Measurements from ENCODE around the gene GRSF1. TPM values are rescaled to one million over a fixed set of nuclear protein-coding genes. Genes with fewer than 3 reads are reported as not detected.
A peak's percentile ranks its signal among the peaks of the same experiment; 100 is the strongest.
"Not testable (repeated sequence)": the region's sequence is repeated elsewhere in the genome, so short reads cannot be mapped to it uniquely, and the experiment has no call there.

GRSF1 gene
- total RNA-seq, 2 donors from 2014 or later = 56.7 to 71.9 TPM

- Mint-ChIP-seq H3K36me3 (peaks cover 18% of the 10 kb centered on the region), H3K4me3 (no peak overlapping the region), H3K27ac (peak overlapping the region in 1 of 2 donors; percentile 22), H3K4me1 (ENCODE audit: low read depth in 2 of 2) (peaks cover 10 to 12% of the 10 kb centered on the region in 2 donors), H3K27me3 (no peaks in the 10 kb centered on the region), H3K9me3 (no peaks in the 10 kb centered on the region)
- peak; percentile 44 to 64 for ATAC-seq
- DNase-seq (ENCODE audit: low spot score) = no peak
Observed at GRCh38 chr4:70818173-70818855, 21.4 kb downstream of the GRSF1 start.

- Mint-ChIP-seq H3K4me1 (ENCODE audit: low read depth in 2 of 2) (peaks cover 10 to 12% of the 10 kb centered on the region in 2 donors), H3K9me3 (no peaks in the 10 kb centered on the region), H3K4me3 (no peak overlapping the region), H3K27me3 (no peaks in the 10 kb centered on the region), H3K27ac (no peak overlapping the region), H3K36me3 (peaks cover 11% of the 10 kb centered on the region)
- ATAC-seq = no peak
- DNase-seq (ENCODE audit: low spot score) = no peak
Observed at GRCh38 chr4:70816894-70817293, 22.8 kb downstream of the GRSF1 start.

DNA sequence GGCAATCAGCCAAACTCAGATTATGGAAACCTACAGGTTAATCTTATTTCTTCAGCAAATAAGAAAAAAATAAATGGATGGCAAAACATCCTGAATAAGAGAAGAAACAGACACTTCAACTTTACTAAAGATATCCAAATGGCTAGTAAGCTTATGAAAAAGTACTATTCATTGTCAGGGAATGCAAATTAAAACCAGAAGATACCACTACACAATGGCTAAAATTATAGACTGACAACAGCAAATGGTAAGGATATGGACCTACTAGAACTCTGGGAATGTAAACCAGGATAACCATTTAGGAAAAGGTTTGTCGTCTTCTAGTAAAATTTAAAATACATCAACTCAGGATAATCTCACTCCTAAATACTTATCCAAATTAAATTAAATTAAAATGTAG is 24.3 kb downstream of the GRSF1 start:
- Mint-ChIP-seq H3K36me3 (peaks cover 9% of the 10 kb centered on the region), H3K27ac (no peak overlapping the region), H3K9me3 (no peaks in the 10 kb centered on the region), H3K27me3 (no peaks in the 10 kb centered on the region), H3K4me3 (no peak overlapping the region), H3K4me1 (ENCODE audit: low read depth in 2 of 2) (peaks cover 10 to 12% of the 10 kb centered on the region in 2 donors)
- no peak for ATAC-seq
- DNase-seq (ENCODE audit: low spot score) = no peak

- no peaks in the 10 kb centered on the region for H3K4me1 Mint-ChIP-seq (ENCODE audit: low read depth in 2 of 2)
- no peak overlapping the region for H3K4me3 Mint-ChIP-seq
- H3K9me3 Mint-ChIP-seq = no peaks in the 10 kb centered on the region
- ATAC-seq = no peak
- no peak for DNase-seq (ENCODE audit: low spot score)
- H3K27ac Mint-ChIP-seq = no peak overlapping the region
- H3K27me3 Mint-ChIP-seq = no peaks in the 10 kb centered on the region
- H3K36me3 Mint-ChIP-seq = no peaks in the 10 kb centered on the region
Observed at GRCh38 chr4:70808151-70808550, 31.5 kb downstream of the GRSF1 start.

- Mint-ChIP-seq H3K9me3 (no peaks in the 10 kb centered on the region), H3K4me1 (ENCODE audit: low read depth in 2 of 2) (peaks cover 4 to 5% of the 10 kb centered on the region in 2 donors), H3K27ac (peak overlapping the region in 1 of 2 donors; percentile 64), H3K4me3 (no peak overlapping the region), H3K36me3 (no peaks in the 10 kb centered on the region), H3K27me3 (no peaks in the 10 kb centered on the region)
- DNase-seq (ENCODE audit: low spot score) = no peak
- ATAC-seq = no peak
Observed at GRCh38 chr4:70802928-70803580, 36.6 kb downstream of the GRSF1 start.

DNA sequence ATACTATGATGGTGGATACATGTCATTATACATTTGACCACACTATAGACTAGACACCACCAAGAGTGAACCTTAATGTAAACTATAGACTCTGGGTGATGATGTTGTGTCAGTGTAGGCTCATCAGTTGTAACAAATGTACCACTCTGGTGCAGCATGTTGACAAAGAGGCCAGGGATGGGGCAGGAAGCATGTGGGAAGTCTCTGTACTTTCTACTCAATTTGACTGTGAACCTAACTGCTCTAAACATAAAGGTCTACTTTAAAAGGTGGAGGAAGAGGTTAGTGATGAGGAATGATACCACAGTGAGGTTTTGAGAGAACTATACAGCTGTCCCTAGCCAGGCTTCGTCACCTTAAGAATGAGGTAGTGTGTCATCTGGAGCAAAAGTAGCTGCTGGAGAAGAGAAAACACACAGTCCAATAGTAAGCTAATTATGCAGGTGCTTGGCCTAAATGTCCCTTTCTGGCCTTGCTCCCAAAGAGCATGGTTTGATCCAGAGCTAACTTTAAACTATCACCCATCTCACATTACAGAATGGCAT is 38.4 kb downstream of the GRSF1 start:
- ATAC-seq (peak in 1 of 2 donors; percentile 73), DNase-seq (ENCODE audit: low spot score) (no peak)
- Mint-ChIP-seq H3K9me3 (no peaks in the 10 kb centered on the region), H3K27me3 (no peaks in the 10 kb centered on the region), H3K36me3 (no peaks in the 10 kb centered on the region), H3K4me3 (no peak overlapping the region), H3K27ac (peak overlapping the region in 1 of 2 donors; percentile 40), H3K4me1 (ENCODE audit: low read depth in 2 of 2) (peaks cover 4 to 5% of the 10 kb centered on the region in 2 donors)

GRCh38 chr4:70793626-70794025 is 46.1 kb downstream of the GRSF1 start:
- no peak for DNase-seq (ENCODE audit: low spot score)
- no peaks in the 10 kb centered on the region for H3K4me1 Mint-ChIP-seq (ENCODE audit: low read depth in 2 of 2)
- no peaks in the 10 kb centered on the region for H3K9me3 Mint-ChIP-seq
- H3K27ac Mint-ChIP-seq = no peak overlapping the region
- no peak for ATAC-seq
- no peaks in the 10 kb centered on the region for H3K27me3 Mint-ChIP-seq
- H3K4me3 Mint-ChIP-seq = no peak overlapping the region
- peaks cover 5% of the 10 kb centered on the region for H3K36me3 Mint-ChIP-seq

GRCh38 chr4:70788733-70789132 is 51.0 kb downstream of the GRSF1 start:
- H3K27me3 Mint-ChIP-seq = no peaks in the 10 kb centered on the region
- no peaks in the 10 kb centered on the region for H3K9me3 Mint-ChIP-seq
- no peak for ATAC-seq
- peaks cover 4% of the 10 kb centered on the region for H3K36me3 Mint-ChIP-seq
- H3K27ac Mint-ChIP-seq = no peak overlapping the region
- DNase-seq (ENCODE audit: low spot score) = no peak
- H3K4me1 Mint-ChIP-seq (ENCODE audit: low read depth in 2 of 2) = no peaks in the 10 kb centered on the region
- H3K4me3 Mint-ChIP-seq = no peak overlapping the region

- H3K9me3 Mint-ChIP-seq = no peaks in the 10 kb centered on the region
- H3K36me3 Mint-ChIP-seq = no peaks in the 10 kb centered on the region
- H3K27me3 Mint-ChIP-seq = no peaks in the 10 kb centered on the region
- ATAC-seq = no peak
- no peaks in the 10 kb centered on the region for H3K4me1 Mint-ChIP-seq (ENCODE audit: low read depth in 2 of 2)
- no peak overlapping the region for H3K27ac Mint-ChIP-seq
- no peak overlapping the region for H3K4me3 Mint-ChIP-seq
- DNase-seq (ENCODE audit: low spot score) = no peak
Observed at GRCh38 chr4:70787496-70787895, 52.2 kb downstream of the GRSF1 start.

DNA sequence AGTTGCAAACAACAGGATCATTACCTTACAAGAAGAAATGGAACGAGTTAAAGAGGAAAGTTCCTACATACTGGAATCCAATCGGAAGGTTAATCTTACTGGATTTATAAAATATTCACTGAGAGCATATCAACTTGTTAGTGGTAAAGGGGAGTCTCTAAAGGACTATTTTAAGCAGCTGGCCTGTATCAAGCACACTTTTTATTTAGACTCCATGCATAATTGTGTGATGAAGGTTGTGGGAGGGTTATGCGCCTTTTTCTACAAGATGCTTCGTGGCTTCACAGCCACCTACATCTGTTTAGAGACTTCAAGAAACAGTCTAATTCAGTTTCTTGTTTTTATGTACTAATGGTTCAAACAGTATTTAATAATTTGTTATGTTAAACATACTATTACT is 56.6 kb downstream of the GRSF1 start:
- Mint-ChIP-seq H3K9me3 (no peaks in the 10 kb centered on the region), H3K36me3 (no peaks in the 10 kb centered on the region), H3K4me3 (no peak overlapping the region), H3K4me1 (ENCODE audit: low read depth in 2 of 2) (no peaks in the 10 kb centered on the region), H3K27ac (no peak overlapping the region), H3K27me3 (no peaks in the 10 kb centered on the region)
- no peak for ATAC-seq
- no peak for DNase-seq (ENCODE audit: low spot score)

DNA sequence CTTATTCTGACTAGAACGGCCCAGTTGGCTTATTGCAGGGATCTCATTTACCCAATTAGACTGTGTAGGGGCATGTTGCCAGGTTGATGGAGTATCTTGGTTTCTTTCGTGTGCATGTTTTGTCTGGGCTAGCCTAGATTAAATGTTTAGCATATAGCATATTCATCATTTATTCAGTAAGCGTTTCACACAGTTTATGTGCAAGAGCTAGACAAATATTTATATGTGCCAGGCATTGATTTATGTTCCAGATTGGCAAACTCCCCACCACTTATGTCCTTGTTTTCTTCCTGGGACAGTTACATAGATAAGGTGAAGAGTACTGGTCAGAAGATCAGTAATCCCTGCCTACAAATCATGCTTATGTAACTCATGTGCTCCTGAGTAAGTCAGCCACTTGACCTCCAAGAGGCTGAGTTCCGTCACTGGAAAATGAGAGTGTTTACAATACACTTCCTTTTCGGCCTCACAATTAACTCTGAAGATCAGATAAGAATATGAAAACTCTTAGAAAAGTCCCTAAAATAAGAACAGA is 60.7 kb downstream of the GRSF1 start:
- H3K36me3 Mint-ChIP-seq = no peaks in the 10 kb centered on the region
- no peaks in the 10 kb centered on the region for H3K9me3 Mint-ChIP-seq
- no peaks in the 10 kb centered on the region for H3K4me1 Mint-ChIP-seq (ENCODE audit: low read depth in 2 of 2)
- ATAC-seq (no peak), DNase-seq (ENCODE audit: low spot score) (no peak)
- no peaks in the 10 kb centered on the region for H3K27me3 Mint-ChIP-seq
- H3K27ac Mint-ChIP-seq = no peak overlapping the region
- no peak overlapping the region for H3K4me3 Mint-ChIP-seq

- Mint-ChIP-seq H3K4me3 (no peak overlapping the region), H3K27me3 (no peaks in the 10 kb centered on the region), H3K4me1 (ENCODE audit: low read depth in 2 of 2) (no peaks in the 10 kb centered on the region), H3K36me3 (peaks cover 4% of the 10 kb centered on the region), H3K9me3 (no peaks in the 10 kb centered on the region), H3K27ac (no peak overlapping the region)
- DNase-seq (ENCODE audit: low spot score) = no peak
- no peak for ATAC-seq
Observed at GRCh38 chr4:70772929-70773555, 66.6 kb downstream of the GRSF1 start.

DNA sequence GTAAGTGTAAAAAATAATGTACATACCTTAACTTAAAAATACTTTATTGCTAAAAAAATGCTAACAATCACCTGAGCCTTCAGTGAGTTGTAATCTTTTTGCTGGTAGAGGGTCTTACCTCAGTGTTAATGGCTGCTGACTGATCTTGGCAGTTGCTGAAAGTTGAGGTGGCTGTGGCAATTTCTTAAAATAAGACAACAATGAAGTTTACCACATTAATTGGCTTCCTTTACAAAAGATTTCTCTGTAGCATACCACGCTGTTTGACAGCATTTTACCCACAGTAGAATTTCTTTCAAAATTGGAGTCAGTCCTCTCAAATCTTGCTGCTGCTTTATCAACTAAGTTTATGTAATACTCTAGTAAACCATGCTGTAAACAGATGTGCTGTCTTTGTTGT is 70.3 kb downstream of the GRSF1 start:
- not testable (repeated sequence) for H3K4me1 Mint-ChIP-seq (ENCODE audit: low read depth in 2 of 2); H3K27me3 Mint-ChIP-seq; H3K4me3 Mint-ChIP-seq; H3K27ac Mint-ChIP-seq; DNase-seq (ENCODE audit: low spot score); H3K9me3 Mint-ChIP-seq; ATAC-seq; H3K36me3 Mint-ChIP-seq
